GM12878 (cell line): ENCODE results near the gene CTNNA2. TPM values are rescaled to one million over a fixed set of nuclear protein-coding genes. Genes with fewer than 3 reads are reported as not detected.

Experiments used
- ATAC-seq: fragments of 200-7000 bp; cut with Tn5 transposase; 3 replicates; pipeline ENCODE4 v1.9.1; 2020; ENCODE audit warnings: mild to moderate bottlenecking, moderate library complexity
- BruUV-seq: library from RNA; stranded (reverse); fragments of 400-500 nt; replicated peaks from 2 replicates; lab custom pipeline; 2021; lab: Mats Ljungman, UMichigan
- CTCF ChIA-PET: fragments of 300-600 bp; sonication (Branson Sonifier 250); formaldehyde crosslinking; extraction: SDS; loops from one replicate; lab custom pipeline; 2021; ENCODE audit warnings: inconsistent platforms; lab: Yijun Ruan, JAX
- POLR2A ChIA-PET: fragments of 350-600 bp; formaldehyde crosslinking; extraction: SDS; loops from one replicate; lab custom pipeline; 2021; ENCODE audit warnings: inconsistent platforms; lab: Charles Lee
- RAD21 ChIA-PET: fragments of 300-600 bp; sonication (Branson Sonifier 250); formaldehyde crosslinking; loops from one replicate; lab custom pipeline; 2023; ENCODE audit warnings: antibody characterized with exemption; ENCODE audit not compliant: unreplicated experiment; lab: Charles Lee
- SMC1A ChIA-PET: fragments of 300-600 bp; sonication (Branson Sonifier 250); formaldehyde crosslinking; loops from one replicate; lab custom pipeline; 2023; ENCODE audit not compliant: unreplicated experiment, uncharacterized antibody; lab: Charles Lee
- DNase-seq: peaks from one replicate; pipeline ENCODE4 v3.0.0-alpha.2; 2011; ENCODE audit warnings: low read depth, low spot score
- FAIRE-seq: peaks from 3 replicates; lab custom pipeline; 2011; peaks lifted over from hg19 to GRCh38; lab: Jason Lieb, UNC
- H2AFZ ChIP-seq: 2 replicates; pipeline ENCODE4 v1.6.0; 2011; ENCODE audit warnings: low read depth, low read length, control low read depth; ENCODE audit not compliant: control insufficient read depth
- H3K27ac ChIP-seq: 2 replicates; pipeline ENCODE4 v1.5.1; 2011; ENCODE audit warnings: control low read depth; ENCODE audit not compliant: control insufficient read depth, insufficient read depth
- H3K27me3 ChIP-seq, 2 experiments: replicated peaks in 1 of 2; 2 replicates each; pipeline versions ENCODE4 v1.6.0 to v1.6.1; 2011; ENCODE audit warnings: low read length in 1 of 2; ENCODE audit not compliant: control insufficient read depth in 2 of 2, insufficient read depth in 2 of 2
- H3K36me3 ChIP-seq, 2 experiments: 2 replicates each; pipeline ENCODE4 v1.5.1; 2011; ENCODE audit warnings: low read length in 1 of 2; ENCODE audit not compliant: control insufficient read depth in 2 of 2, insufficient read depth in 2 of 2
- H3K4me1 ChIP-seq: 2 replicates; pipeline ENCODE4 v1.6.1; 2011; ENCODE audit warnings: mild to moderate bottlenecking, low read length, moderate library complexity, mixed read lengths; ENCODE audit not compliant: control insufficient read depth, insufficient read depth
- H3K4me2 ChIP-seq: 2 replicates; pipeline ENCODE4 v1.6.0; 2011; ENCODE audit warnings: control low read depth; ENCODE audit not compliant: control insufficient read depth, insufficient read depth
- H3K4me3 ChIP-seq: fragments of 200-600 bp; sonication (generic); 2 replicates; pipeline ENCODE4 v1.5.1; 2016
- H3K79me2 ChIP-seq: 2 replicates; pipeline ENCODE4 v1.6.0; 2011; ENCODE audit warnings: low read length; ENCODE audit not compliant: control insufficient read depth, insufficient read depth
- H3K9ac ChIP-seq: 2 replicates; pipeline ENCODE4 v1.8.0; 2011; ENCODE audit warnings: low read length, control low read depth, mixed read lengths; ENCODE audit not compliant: control insufficient read depth, insufficient read depth
- H3K9me3 ChIP-seq: replicated peaks from 3 replicates; pipeline ENCODE4 v1.5.1; 2011; ENCODE audit warnings: mild to moderate bottlenecking, low read length; ENCODE audit not compliant: control insufficient read depth, insufficient read depth
- H4K20me1 ChIP-seq: 2 replicates; pipeline ENCODE4 v1.6.0; 2011; ENCODE audit not compliant: control insufficient read depth, insufficient read depth
- BCLAF1 ChIP-seq: fragments of 450-650 bp; IDR thresholded peaks from 2 replicates; pipeline ENCODE4 v1.6.1; 2017; ENCODE audit warnings: antibody characterized with exemption, mild to moderate bottlenecking, moderate library complexity
- CEBPZ ChIP-seq: fragments of 150-350 bp; IDR thresholded peaks from 2 replicates; pipeline ENCODE4 v1.6.1; 2016; ENCODE audit warnings: low read depth, low read length
- JUNB ChIP-seq: IDR thresholded peaks from 2 replicates; pipeline ENCODE4 v1.6.1; 2016; ENCODE audit warnings: antibody characterized with exemption, mild to moderate bottlenecking
- MLLT1 ChIP-seq: fragments of 450-650 bp; IDR thresholded peaks from 2 replicates; pipeline ENCODE4 v1.6.1; 2016; ENCODE audit warnings: mild to moderate bottlenecking
- MTA2 ChIP-seq: fragments of 450-650 bp; IDR thresholded peaks from 2 replicates; pipeline ENCODE4 v1.6.1; 2016; ENCODE audit warnings: low read depth, mild to moderate bottlenecking, moderate library complexity
- NR2C1 ChIP-seq: fragments of 450-650 bp; IDR thresholded peaks from 2 replicates; pipeline ENCODE4 v1.6.1; 2017; ENCODE audit warnings: antibody characterized with exemption, mild to moderate bottlenecking, moderate library complexity
- PBX3 ChIP-seq: IDR thresholded peaks from 2 replicates; pipeline ENCODE4 v1.6.1; 2011; ENCODE audit warnings: mild to moderate bottlenecking, low read depth, low read length, moderate library complexity; ENCODE audit not compliant: insufficient replicate concordance
- RB1 ChIP-seq: fragments of 450-650 bp; formaldehyde crosslinking; IDR thresholded peaks from 2 replicates; pipeline ENCODE4 v1.6.1; 2017; ENCODE audit warnings: mild to moderate bottlenecking, borderline replicate concordance
- RCOR1 ChIP-seq: conservative IDR thresholded peaks from 2 replicates; pipeline ENCODE4 v1.6.1; 2012; ENCODE audit warnings: low read depth, low read length, improper control_type of control experiment
- RUNX3 ChIP-seq: IDR thresholded peaks from 2 replicates; pipeline ENCODE4 v1.6.1; 2012; ENCODE audit warnings: low read length, inconsistent platforms
- SMAD5 ChIP-seq: IDR thresholded peaks from 2 replicates; pipeline ENCODE4 v1.6.1; 2016; ENCODE audit warnings: antibody characterized with exemption, low read depth
- STAT1 ChIP-seq: fragments of 450-650 bp; conservative IDR thresholded peaks from 2 replicates; pipeline ENCODE4 v1.6.1; 2014; ENCODE audit warnings: antibody characterized with exemption, mild to moderate bottlenecking
- ZNF217 ChIP-seq: fragments of 450-650 bp; IDR thresholded peaks from 2 replicates; pipeline ENCODE4 v1.6.1; 2017; ENCODE audit warnings: antibody characterized with exemption, mild to moderate bottlenecking
- ZNF274 ChIP-seq: IDR thresholded peaks from one replicate; pipeline ENCODE4 v1.8.0; 2011; ENCODE audit not compliant: insufficient read length, insufficient read depth
- whole genome bisulfite sequencing: methylation state at CpG from one replicate; pipeline ENCODE4 v1.1.6; 2016; ENCODE audit warnings: low lambda C conversion rate; ENCODE audit not compliant: insufficient replicate concordance, insufficient coverage; ENCODE audit errors: missing lambda C conversion rate; 5-methylcytosine and 5-hydroxymethylcytosine counted together
- in situ Hi-C: fragments of 300-500 bp; cut with MboI; formaldehyde crosslinking; loops from 9 replicates; pipeline ENCODE4 v1.14.3; 2018; ENCODE audit warnings: mixed read lengths
- intact Hi-C: fragments of 100-400 bp; cut with micrococcal nuclease; formaldehyde crosslinking; loops from one replicate; pipeline ENCODE4 v1.14.2; 2022; ENCODE audit not compliant: unreplicated experiment
- polyA plus RNA-seq, 11 experiments: library from polyadenylated mRNA; depleted of rRNA in 4 of 11; unstranded in 6 of 11; stranded (reverse) in 5 of 11; fragments of >200 nt; fragmentation: Nextera tagmentation in 4 of 11; fragmentation: Illumina TruSeq in 1 of 11; extraction: Ambion mirVana in 4 of 11; extraction: Trizol in 1 of 11; gene quantifications; 1 replicate in 1 of 11; 2 replicates in 10 of 11; pipeline versions ENCODE4 v1.2.1 to v1.2.3, GENCODE V29; 2011 to 2016; ENCODE audit warnings: inconsistent platforms in 2 of 11, missing spikeins in 2 of 11, low read depth in 1 of 11
- total RNA-seq, 4 experiments: library from RNA; depleted of rRNA in 3 of 4; stranded (reverse); fragments of >200 nt in 3 of 4; fragmentation: Illumina TruSeq in 1 of 4; extraction: Trizol in 1 of 4; gene quantifications; 2 replicates each; pipeline versions ENCODE4 v1.2.1 to v1.2.3, GENCODE V29; 2013 to 2021
- TF ChIP-seq, protein P1 (sequence below): IDR thresholded peaks from 2 replicates; pipeline ENCODE4 v1.6.1; 2011; ENCODE audit warnings: low read depth, low read length, improper control_type of control experiment, borderline replicate concordance

The CTNNA2 gene
- total and polyA plus RNA-seq, 10 of the 15 experiments (the other 5 are each of a cell fraction or from before 2014, with no cell fraction given) = 2.4 to 36.2 (median 6.6) TPM

- TF ChIP-seq PBX3 = no peak
- TF ChIP-seq MLLT1 = no peak
- no peak for TF ChIP-seq MTA2
- no peak for TF ChIP-seq RUNX3
Measured at GRCh38 chr2:79697200-79697599, 184.3 kb downstream of the CTNNA2 start (continued).

- 3% methylated on average over 3 of the region's 3 CpGs for WGBS
- no peak for TF ChIP-seq STAT1
- TF ChIP-seq RB1 = no peak
- no peak for TF ChIP-seq CEBPZ
- no peak for TF ChIP-seq JUNB
- TF ChIP-seq BCLAF1 = no peak
- no peak for TF ChIP-seq NR2C1
- TF ChIP-seq, protein P1, sequence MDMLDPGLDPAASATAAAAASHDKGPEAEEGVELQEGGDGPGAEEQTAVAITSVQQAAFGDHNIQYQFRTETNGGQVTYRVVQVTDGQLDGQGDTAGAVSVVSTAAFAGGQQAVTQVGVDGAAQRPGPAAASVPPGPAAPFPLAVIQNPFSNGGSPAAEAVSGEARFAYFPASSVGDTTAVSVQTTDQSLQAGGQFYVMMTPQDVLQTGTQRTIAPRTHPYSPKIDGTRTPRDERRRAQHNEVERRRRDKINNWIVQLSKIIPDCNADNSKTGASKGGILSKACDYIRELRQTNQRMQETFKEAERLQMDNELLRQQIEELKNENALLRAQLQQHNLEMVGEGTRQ = no peak
- no peak for TF ChIP-seq RCOR1
- TF ChIP-seq ZNF217 = no peak
- TF ChIP-seq SMAD5 = no peak
- no peak for TF ChIP-seq ZNF274
- H3K27me3 ChIP-seq = no peaks in the 10 kb centered on the region
- H3K79me2 ChIP-seq = no peaks in the 10 kb centered on the region
- H3K4me2 ChIP-seq = no peak overlapping the region
- DNase-seq (no peak), FAIRE-seq (no peak), ATAC-seq (no peak)
- H3K27ac ChIP-seq = no peak overlapping the region
- ChIA-PET RAD21 (no interaction called here), POLR2A (no interaction called here), CTCF (no interaction called here), SMC1A (interaction anchor here (0.9 kb wide), 1 partner anchor 10 kb away, joined by 3 read pairs; no protein-coding TSS in a partner anchor)
- H3K4me3 ChIP-seq = no peak overlapping the region
- intact Hi-C loops = no loop called here
- in situ Hi-C loops = no loop called here
- H3K4me1 ChIP-seq = no peaks in the 10 kb centered on the region
- H3K9me3 ChIP-seq = no peaks in the 10 kb centered on the region
- no peak overlapping the region for H3K9ac ChIP-seq
- no peaks in the 10 kb centered on the region for H3K36me3 ChIP-seq
- BruUV-seq = no TSS peak
- H4K20me1 ChIP-seq = no peaks in the 10 kb centered on the region
- no peak overlapping the region for H2AFZ ChIP-seq
Measured at GRCh38 chr2:79700651-79701050, 187.8 kb downstream of the CTNNA2 start.
